ENCODE measurements around the gene CTLA4.
"Not testable (repeated sequence)": the region's sequence is repeated elsewhere in the genome, so short reads cannot be mapped to it uniquely, and the experiment has no call there.

Gene CTLA4

DNA sequence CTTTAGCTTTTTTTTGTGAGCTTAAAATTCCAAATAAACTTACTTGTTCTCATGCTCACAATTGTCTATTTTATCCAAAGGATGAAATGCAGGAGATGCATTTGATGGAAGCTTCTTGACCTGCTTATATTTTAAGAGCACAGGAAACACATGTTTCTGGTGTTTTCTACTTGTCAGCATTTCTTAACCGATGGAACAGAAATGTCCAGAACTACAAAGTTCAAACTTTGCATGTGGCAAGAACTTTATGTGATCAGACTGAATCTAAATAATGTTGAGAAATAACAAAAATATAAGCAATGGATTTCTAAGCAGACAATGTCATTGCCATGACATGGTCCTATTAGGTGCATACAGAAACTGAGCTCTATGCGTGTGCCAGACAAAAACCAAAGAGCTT lies 9.9 kb upstream of the CTLA4 start:
- no peak for DNase-seq (ENCODE audit: low spot score)

DNA sequence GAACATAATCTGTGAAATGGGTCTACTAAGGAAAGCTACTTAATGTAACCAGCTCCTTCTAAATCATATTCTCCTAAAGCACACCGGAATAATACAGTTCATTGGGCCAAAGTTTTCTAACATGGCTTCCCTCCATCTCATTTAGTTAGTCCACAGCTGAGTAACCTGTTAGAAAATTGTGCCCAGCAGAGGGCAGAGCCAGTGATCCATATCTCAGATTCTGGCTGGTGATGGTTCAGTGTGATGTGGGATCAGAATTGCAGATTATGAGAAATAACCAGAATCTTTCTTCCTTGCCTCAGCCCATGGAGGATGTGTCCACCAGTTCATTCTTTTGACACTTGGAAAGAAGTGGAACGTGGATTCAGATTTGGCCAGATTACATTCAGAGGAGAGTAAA lies 9.4 kb upstream of the CTLA4 start:
- no peak for DNase-seq (ENCODE audit: low spot score)

GRCh38 chr2:203859030-203859789 lies 8.4 kb upstream of the CTLA4 start:
- DNase-seq (ENCODE audit: low spot score) = no peak

DNA sequence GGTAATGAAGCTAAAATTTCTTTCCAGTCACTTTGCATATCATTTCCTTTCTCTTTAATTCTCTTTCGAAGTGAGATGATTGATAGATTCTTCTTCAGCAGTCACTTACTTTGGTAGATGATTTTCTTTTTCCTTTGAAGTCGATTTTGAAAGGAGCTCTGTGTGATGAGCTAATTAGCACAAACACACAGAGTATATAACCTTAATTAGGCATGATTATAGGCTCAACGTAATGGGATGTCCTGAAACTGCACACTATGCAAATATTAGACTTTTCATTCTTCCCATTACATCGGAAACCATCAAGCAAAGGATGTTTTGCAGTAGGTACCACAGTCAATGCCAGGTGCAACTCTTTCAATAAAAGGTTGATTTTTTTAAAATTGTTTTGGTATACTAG lies 6.4 kb upstream of the CTLA4 start:
- no peak for DNase-seq (ENCODE audit: low spot score)

- no peak for DNase-seq (ENCODE audit: low spot score)
Observed at GRCh38 chr2:203861607-203862006, 6.0 kb upstream of the CTLA4 start.

- DNase-seq (ENCODE audit: low spot score) = no peak
Observed at GRCh38 chr2:203869223-203870042, 1.9 kb downstream of the CTLA4 start.

- no peak for DNase-seq (ENCODE audit: low spot score)
Observed at GRCh38 chr2:203870481-203870880, 2.9 kb downstream of the CTLA4 start.

DNA sequence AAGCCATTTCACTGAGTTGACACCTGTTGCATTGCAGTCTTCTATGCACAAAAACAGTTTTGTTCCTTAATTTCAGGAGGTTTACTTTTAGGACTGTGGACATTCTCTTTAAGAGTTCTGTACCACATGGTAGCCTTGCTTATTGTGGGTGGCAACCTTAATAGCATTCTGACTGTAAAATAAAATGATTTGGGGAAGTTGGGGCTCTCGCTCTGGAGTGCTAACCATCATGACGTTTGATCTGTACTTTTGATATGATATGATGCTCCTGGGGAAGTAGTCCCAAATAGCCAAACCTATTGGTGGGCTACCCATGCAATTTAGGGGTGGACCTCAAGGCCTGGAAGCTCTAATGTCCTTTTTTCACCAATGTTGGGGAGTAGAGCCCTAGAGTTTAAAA lies 3.4 kb downstream of the CTLA4 start:
- no peak for DNase-seq (ENCODE audit: low spot score)

GRCh38 chr2:203871371-203871983 lies 3.9 kb downstream of the CTLA4 start:
- DNase-seq (ENCODE audit: low spot score) = no peak

DNA sequence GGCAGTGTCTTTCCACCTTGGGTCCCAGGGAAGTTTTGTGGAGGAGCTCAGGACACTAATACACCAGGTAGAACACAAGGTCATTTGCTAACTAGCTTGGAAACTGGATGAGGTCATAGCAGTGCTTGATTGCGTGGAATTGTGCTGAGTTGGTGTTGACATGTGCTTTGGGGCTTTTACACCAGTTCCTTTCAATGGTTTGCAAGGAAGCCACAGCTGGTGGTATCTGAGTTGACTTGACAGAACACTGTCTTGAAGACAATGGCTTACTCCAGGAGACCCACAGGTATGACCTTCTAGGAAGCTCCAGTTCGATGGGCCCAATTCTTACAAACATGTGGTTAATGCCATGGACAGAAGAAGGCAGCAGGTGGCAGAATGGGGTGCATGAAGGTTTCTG lies 5.9 kb downstream of the CTLA4 start:
- DNase-seq (ENCODE audit: low spot score) = no peak

DNA sequence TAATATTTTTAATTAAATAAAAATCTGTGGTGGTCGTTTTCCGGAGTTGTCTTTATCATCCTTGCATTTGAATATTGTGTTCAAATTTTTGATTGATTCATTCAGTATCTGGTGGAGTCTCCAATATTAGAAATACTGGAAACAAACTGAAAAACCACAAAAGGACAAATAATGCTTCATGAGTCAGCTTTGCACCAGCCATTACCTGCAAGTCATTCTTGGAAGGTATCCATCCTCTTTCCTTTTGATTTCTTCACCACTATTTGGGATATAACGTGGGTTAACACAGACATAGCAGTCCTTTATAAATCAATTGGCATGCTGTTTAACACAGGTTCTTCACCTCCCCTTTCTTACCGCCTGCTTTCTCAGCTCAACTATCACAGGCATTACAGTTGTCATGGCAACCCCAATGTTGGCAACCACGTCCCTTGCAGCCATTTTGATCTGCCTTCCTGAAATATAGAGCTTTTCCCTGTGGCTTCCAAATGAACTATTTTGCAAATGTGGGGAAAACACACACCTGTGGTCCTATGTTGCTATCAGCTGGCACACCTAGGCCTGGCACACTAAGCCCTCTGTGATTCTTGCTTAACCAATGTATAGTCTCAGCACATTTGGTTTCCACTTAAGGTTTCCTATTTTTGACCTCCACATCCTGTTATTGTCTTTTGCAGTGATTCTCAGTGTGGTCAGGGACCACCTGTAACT lies 6.5 kb downstream of the CTLA4 start:
- DNase-seq (ENCODE audit: low spot score) = no peak

DNA sequence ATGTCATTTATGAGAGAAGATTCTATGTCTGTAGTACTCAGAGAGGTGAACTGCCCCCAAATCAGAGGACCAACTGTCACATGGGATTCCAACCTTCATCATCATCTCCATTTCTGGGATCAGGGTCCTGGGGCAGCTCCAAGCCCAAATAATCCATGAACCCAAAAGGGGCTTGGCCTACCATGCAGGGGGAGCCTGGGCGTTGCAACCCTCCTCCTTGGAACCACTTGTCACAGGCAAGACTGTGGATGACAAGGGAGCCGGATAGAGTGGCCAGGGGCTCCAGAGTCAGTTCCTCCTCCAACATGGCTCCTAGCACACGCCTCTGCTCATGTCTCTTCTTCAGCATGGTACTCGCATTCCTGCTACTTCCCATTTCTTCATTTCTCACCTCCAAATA lies 7.9 kb downstream of the CTLA4 start:
- DNase-seq (ENCODE audit: low spot score) = no peak

DNA sequence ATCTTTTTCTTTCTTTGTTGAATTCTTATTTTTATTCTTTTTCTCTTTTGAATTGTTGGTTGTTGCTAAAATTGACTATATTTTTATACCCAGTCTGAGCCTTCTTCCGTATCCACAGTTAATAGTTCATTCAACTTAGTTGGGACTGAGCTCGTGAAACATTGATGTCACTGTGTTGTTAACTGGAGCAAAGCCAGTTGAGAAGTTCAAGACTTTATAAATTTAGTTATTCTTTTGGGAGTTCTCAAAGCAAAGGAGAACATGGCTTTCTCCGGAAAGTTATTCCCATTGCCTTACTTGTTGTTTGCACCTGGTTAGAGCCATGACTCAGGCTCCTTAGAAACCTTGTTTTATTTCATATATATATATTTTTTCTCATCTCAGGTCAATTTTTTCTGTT lies 8.8 kb downstream of the CTLA4 start:
- DNase-seq (ENCODE audit: low spot score) = no peak

DNA sequence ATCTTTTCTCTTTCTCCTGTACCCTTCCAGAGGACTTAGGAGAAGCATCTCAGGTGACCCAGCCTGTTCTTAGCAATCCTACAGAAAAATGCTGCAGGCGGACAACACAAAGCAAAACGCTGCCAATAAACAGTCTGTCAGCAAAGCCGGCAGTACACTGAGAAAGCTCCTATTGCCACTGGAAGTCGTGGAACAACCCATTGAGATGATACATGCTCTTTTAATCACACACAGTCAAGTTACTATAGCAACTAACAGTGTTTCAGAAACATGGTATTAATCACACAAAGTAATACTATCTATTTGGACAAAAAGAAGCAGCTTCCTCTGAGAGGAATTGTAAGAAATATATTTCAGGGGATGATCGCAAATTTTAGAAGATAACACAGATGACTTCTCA lies 10.5 kb downstream of the CTLA4 start:
- no peak for DNase-seq (ENCODE audit: low spot score)

- DNase-seq (ENCODE audit: low spot score) = no peak
Observed at GRCh38 chr2:203880557-203881125, 13.1 kb downstream of the CTLA4 start.

GRCh38 chr2:203881185-203881584 lies 13.6 kb downstream of the CTLA4 start:
- not testable (repeated sequence) for DNase-seq (ENCODE audit: low spot score)

DNA sequence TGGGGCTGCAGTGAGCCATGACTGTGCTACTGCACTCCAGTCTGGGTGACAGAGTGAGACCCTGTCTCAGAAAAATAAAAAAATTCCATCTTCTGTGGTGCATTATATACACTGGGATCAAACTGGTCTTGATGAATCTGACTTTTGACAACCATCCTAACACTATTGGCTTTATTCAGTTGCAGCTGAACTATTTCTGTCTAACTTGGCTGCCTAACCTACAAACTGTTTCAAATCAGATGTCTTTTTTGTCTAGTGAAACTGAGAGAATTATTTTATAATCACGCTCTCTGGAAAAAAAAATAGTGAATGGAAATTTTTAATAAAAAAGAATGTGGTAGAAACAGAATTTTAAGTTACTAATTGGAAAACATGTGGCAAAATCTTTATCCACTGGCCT lies 15.0 kb downstream of the CTLA4 start:
- no peak for DNase-seq (ENCODE audit: low spot score)

- no peak for DNase-seq (ENCODE audit: low spot score)
Observed at GRCh38 chr2:203886661-203887151, 19.1 kb downstream of the CTLA4 start.

GRCh38 chr2:203887677-203888076 lies 20.1 kb downstream of the CTLA4 start:
- DNase-seq (ENCODE audit: low spot score) = no peak

GRCh38 chr2:203889542-203889941 lies 22.0 kb downstream of the CTLA4 start:
- DNase-seq (ENCODE audit: low spot score) = no peak

- DNase-seq (ENCODE audit: low spot score) = no peak
Observed at GRCh38 chr2:203889944-203890343, 22.4 kb downstream of the CTLA4 start.

DNA sequence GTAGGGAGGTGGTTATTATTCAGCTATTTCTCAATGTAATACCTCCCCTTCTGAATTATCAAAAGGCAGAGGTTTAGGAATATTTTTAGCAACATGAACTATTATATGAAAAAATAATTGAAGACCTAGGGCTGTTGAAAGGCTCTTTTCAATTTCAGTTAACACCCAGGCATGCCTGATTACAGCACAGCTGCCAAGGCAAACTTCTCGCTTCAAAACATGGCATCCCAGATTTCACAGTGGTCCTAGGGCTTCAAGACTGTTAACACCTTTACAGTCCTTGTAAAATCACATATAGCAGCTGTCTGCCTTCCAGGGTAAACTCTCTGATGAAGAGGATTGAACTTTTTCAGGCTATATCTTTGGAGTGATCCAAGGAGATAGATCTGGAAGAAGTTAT lies 23.2 kb downstream of the CTLA4 start:
- no peak for DNase-seq (ENCODE audit: low spot score)

Data from kidney capillary endothelial cell (primary cell).